Keratinocyte (primary cell): ENCODE measurements around the gene ZSCAN31.

ENCODE experiments used
- EZH2 ChIP-seq: IDR thresholded peaks from one replicate; pipeline ENCODE4 v1.6.1; 2012; ENCODE audit warnings: inconsistent platforms, mild to moderate bottlenecking, low read length, moderate library complexity
- TF ChIP-seq, protein P1 (sequence below), 3 experiments: IDR thresholded peaks in 1 of 3; conservative IDR thresholded peaks in 1 of 3; optimal IDR thresholded peaks in 1 of 3; 2 replicates in 2 of 3; 3 replicates in 1 of 3; pipeline versions ENCODE3 to v1.5.1; 2011; ENCODE audit warnings: low read length in 3 of 3, mild to moderate bottlenecking in 3 of 3, moderate library complexity in 2 of 3, control low read depth in 1 of 3, inconsistent platforms in 1 of 3; ENCODE audit not compliant: insufficient read depth in 2 of 3; ENCODE audit errors: extremely low read depth in 1 of 3

DNA sequence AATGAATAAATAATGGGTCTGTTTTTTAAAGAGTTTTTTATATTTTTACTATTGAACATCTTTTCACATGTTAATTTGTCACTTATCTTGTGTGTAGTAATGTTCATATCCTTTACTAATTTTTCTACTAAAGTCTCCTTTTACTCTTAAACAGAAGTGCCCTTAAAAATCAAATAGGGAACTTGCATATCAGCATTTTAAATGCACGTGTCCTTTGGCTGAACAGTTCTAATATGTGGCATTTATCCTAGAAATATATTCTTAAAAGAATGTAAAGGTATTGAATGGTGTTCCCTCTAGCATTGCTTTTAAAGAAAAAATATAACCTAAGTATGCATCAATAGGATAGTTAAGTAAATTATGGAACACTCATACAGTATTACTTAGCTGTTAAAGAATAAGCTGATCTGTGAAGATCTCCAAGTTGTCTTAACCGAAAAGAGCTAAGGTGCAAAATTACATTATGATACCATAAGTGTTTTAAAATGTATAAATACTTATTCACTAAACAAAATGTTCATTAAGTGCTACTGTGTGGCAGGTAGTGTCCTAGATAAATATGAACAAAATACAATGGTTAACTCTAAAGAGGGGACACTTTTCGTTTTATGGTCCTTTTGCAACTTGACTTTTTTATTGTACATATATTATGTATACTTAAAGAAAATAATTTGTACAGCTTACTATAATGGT is 55.2 kb downstream of the ZSCAN31 start:
- TF ChIP-seq, protein P1, sequence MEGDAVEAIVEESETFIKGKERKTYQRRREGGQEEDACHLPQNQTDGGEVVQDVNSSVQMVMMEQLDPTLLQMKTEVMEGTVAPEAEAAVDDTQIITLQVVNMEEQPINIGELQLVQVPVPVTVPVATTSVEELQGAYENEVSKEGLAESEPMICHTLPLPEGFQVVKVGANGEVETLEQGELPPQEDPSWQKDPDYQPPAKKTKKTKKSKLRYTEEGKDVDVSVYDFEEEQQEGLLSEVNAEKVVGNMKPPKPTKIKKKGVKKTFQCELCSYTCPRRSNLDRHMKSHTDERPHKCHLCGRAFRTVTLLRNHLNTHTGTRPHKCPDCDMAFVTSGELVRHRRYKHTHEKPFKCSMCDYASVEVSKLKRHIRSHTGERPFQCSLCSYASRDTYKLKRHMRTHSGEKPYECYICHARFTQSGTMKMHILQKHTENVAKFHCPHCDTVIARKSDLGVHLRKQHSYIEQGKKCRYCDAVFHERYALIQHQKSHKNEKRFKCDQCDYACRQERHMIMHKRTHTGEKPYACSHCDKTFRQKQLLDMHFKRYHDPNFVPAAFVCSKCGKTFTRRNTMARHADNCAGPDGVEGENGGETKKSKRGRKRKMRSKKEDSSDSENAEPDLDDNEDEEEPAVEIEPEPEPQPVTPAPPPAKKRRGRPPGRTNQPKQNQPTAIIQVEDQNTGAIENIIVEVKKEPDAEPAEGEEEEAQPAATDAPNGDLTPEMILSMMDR (optimal IDR thresholded peaks at IDR 0.05 in 1 of 3, IDR thresholded peaks at IDR 0.05 in 1 of 3, conservative IDR thresholded peaks at IDR 0.05 in 1 of 3; ENCODE audit: extremely low read depth in 1 of 3, insufficient read depth in 2 of 3, low read length in 3 of 3) = no peak
- TF ChIP-seq EZH2 = no peak
